Hippocampal formation (tissue), 2 donors: ENCODE data around the gene PUDP.

Experiments used
- DNase-seq, 2 donors: peaks; one replicate each; lab custom pipeline; 2025; lab: John Stamatoyannopoulos, UW

Gene PUDP

GRCh38 chrX:7146703-7147412 is 1.1 kb downstream of the PUDP start:
- no peak for DNase-seq

GRCh38 chrX:7146020-7146702 is 1.8 kb downstream of the PUDP start:
- no peak for DNase-seq

- peak in 1 of 2 donors; percentile 6 for DNase-seq
Observed at GRCh38 chrX:7145454-7145853, 2.5 kb downstream of the PUDP start.

GRCh38 chrX:7143941-7144525 is 3.9 kb downstream of the PUDP start:
- no peak for DNase-seq

GRCh38 chrX:7143076-7143475 is 4.9 kb downstream of the PUDP start:
- DNase-seq, result no peak

GRCh38 chrX:7139202-7140081 is 8.5 kb downstream of the PUDP start:
- no peak for DNase-seq

GRCh38 chrX:7134981-7135380 is 13.0 kb downstream of the PUDP start:
- DNase-seq, result no peak

- DNase-seq, result peak in 1 of 2 donors; percentile 9
Observed at GRCh38 chrX:7133050-7133440, 14.9 kb downstream of the PUDP start.

GRCh38 chrX:7132335-7133049 is 15.5 kb downstream of the PUDP start:
- DNase-seq, result no peak

GRCh38 chrX:7131621-7132020 is 16.3 kb downstream of the PUDP start:
- DNase-seq, result no peak

GRCh38 chrX:7127056-7127455 is 20.9 kb downstream of the PUDP start:
- no peak for DNase-seq

- DNase-seq, result no peak
Observed at GRCh38 chrX:7120878-7121219, 27.1 kb downstream of the PUDP start.

- DNase-seq, result no peak
Observed at GRCh38 chrX:7119950-7120877, 27.7 kb downstream of the PUDP start.

- no peak for DNase-seq
Observed at GRCh38 chrX:7117587-7117986, 30.4 kb downstream of the PUDP start.

- no peak for DNase-seq
Observed at GRCh38 chrX:7116081-7116480, 31.9 kb downstream of the PUDP start.

GRCh38 chrX:7115557-7115956 is 32.4 kb downstream of the PUDP start:
- no peak for DNase-seq

GRCh38 chrX:7112071-7112470 is 35.9 kb downstream of the PUDP start:
- DNase-seq, result no peak

GRCh38 chrX:7111518-7111917 is 36.4 kb downstream of the PUDP start:
- DNase-seq, result no peak

GRCh38 chrX:7110821-7111276 is 37.1 kb downstream of the PUDP start:
- DNase-seq, result no peak
